Thyroid gland (tissue), 4 donors: ENCODE results near the gene TM2D3. TPM values are rescaled to one million over a fixed set of nuclear protein-coding genes. Genes with fewer than 3 reads are reported as not detected.

Experiments
- DNase-seq, 2 donors: peaks; one replicate each; pipeline ENCODE4 v3.0.0-alpha.2; 2019
- H3K27ac ChIP-seq, 3 donors: fragments of 200-600 bp; sonication (generic); 1 replicate in 2 of 3; 2 replicates in 1 of 3; pipeline ENCODE4 v1.5.1; 2016 to 2019; ENCODE audit warnings: mild to moderate bottlenecking in 1 of 3, moderate library complexity in 1 of 3
- H3K27me3 ChIP-seq: fragments of 200-600 bp; sonication (generic); one replicate; pipeline ENCODE4 v1.5.1; 2019
- H3K36me3 ChIP-seq, 2 donors: fragments of 200-600 bp; sonication (generic); one replicate each; pipeline ENCODE4 v1.5.1; 2016 to 2019
- H3K4me1 ChIP-seq, 2 donors: fragments of 200-600 bp; sonication (generic); one replicate each; pipeline ENCODE4 v1.5.1; 2017 to 2019
- H3K4me3 ChIP-seq, 3 donors: fragments of 200-600 bp; sonication (generic); replicated peaks in 1 of 3; 1 replicate in 2 of 3; 2 replicates in 1 of 3; pipeline ENCODE4 v1.5.1; 2016; ENCODE audit warnings: mild to moderate bottlenecking in 1 of 3
- H3K9me3 ChIP-seq: fragments of 200-600 bp; sonication (generic); one replicate; pipeline ENCODE4 v1.5.1; 2017
- CTCF ChIP-seq, 6 experiments: fragments of 200-600 bp in 3 of 6; fragments of 450-650 bp in 3 of 6; sonication (generic) in 3 of 6; IDR thresholded peaks; one replicate each; pipeline ENCODE4 v1.5.1; 2016 to 2019; ENCODE audit warnings: antibody characterized with exemption in 6 of 6, mild to moderate bottlenecking in 2 of 6, inconsistent platforms in 1 of 6, moderate library complexity in 1 of 6
- POLR2A ChIP-seq, 2 donors: fragments of 450-650 bp; IDR thresholded peaks; one replicate each; pipeline ENCODE4 v1.6.1; 2017; ENCODE audit warnings: antibody characterized with exemption in 2 of 2, mild to moderate bottlenecking in 2 of 2, moderate library complexity in 1 of 2
- WGBS, 2 donors: methylation state at CpG; one replicate each; pipeline ENCODE4 v1.1.5; 2017; 5-methylcytosine and 5-hydroxymethylcytosine counted together
- intact Hi-C: fragments of 100-400 bp; cut with DNase I; formaldehyde crosslinking; loops from one replicate; pipeline ENCODE4 v1.15.1; 2023
- total RNA-seq, 4 donors: library from RNA; depleted of rRNA; stranded (reverse); fragments of >200 nt; gene quantifications; one replicate each; pipeline ENCODE4 v1.2.3, GENCODE V29; 2016

Gene TM2D3
- total RNA-seq, 4 donors from 2014 or later: 54.8 to 92.5 (median 71.5) TPM

- no peak for DNase-seq
- Histone ChIP-seq H3K27me3 (no peaks in the 10 kb centered on the region), H3K36me3 (no peaks in the 10 kb centered on the region), H3K9me3 (no peaks in the 10 kb centered on the region), H3K4me3 (no peak overlapping the region), H3K4me1 (no peaks in the 10 kb centered on the region), H3K27ac (no peak overlapping the region)
- intact Hi-C loops: no loop called here
- WGBS, 2 donors: 95 to 97% methylated on average over 1 of the region's 1 CpG
- TF ChIP-seq CTCF (IDR thresholded peaks at IDR 0.05): no peak
- TF ChIP-seq POLR2A (IDR thresholded peaks at IDR 0.05): no peak
Observed at GRCh38 chr15:101625980-101626379, 26.2 kb downstream of the TM2D3 start.

- no peaks in the 10 kb centered on the region for H3K4me1 ChIP-seq
- intact Hi-C loops: no loop called here
- no peaks in the 10 kb centered on the region for H3K36me3 ChIP-seq
- WGBS, 2 donors: 100% methylated on average over 1 of the region's 1 CpG
- no peaks in the 10 kb centered on the region for H3K27me3 ChIP-seq
- no peak for DNase-seq
- TF ChIP-seq POLR2A (IDR thresholded peaks at IDR 0.05) (no peak), CTCF (IDR thresholded peaks at IDR 0.05) (no peak)
- H3K9me3 ChIP-seq: no peaks in the 10 kb centered on the region
- no peak overlapping the region for H3K27ac ChIP-seq
- no peak overlapping the region for H3K4me3 ChIP-seq
Observed at GRCh38 chr15:101625184-101625583, 27.0 kb downstream of the TM2D3 start.

GRCh38 chr15:101623367-101624304, 28.5 kb downstream of the TM2D3 start:
- Histone ChIP-seq H3K36me3 (no peaks in the 10 kb centered on the region), H3K9me3 (no peaks in the 10 kb centered on the region), H3K27ac (no peak overlapping the region), H3K27me3 (no peaks in the 10 kb centered on the region), H3K4me1 (no peaks in the 10 kb centered on the region), H3K4me3 (no peak overlapping the region)
- intact Hi-C loops: no loop called here
- 95 to 99% methylated on average over 6 of the region's 6 CpGs for WGBS, 2 donors
- TF ChIP-seq CTCF (IDR thresholded peaks at IDR 0.05) (no peak), POLR2A (IDR thresholded peaks at IDR 0.05) (no peak)
- DNase-seq: no peak

- WGBS, 2 donors: 85% methylated on average over 3 of the region's 3 CpGs
- H3K4me1 ChIP-seq: no peaks in the 10 kb centered on the region
- no peaks in the 10 kb centered on the region for H3K9me3 ChIP-seq
- H3K27ac ChIP-seq: no peak overlapping the region
- H3K4me3 ChIP-seq: no peak overlapping the region
- DNase-seq: no peak
- TF ChIP-seq CTCF (IDR thresholded peaks at IDR 0.05): no peak
- no peak for TF ChIP-seq POLR2A (IDR thresholded peaks at IDR 0.05)
- no peaks in the 10 kb centered on the region for H3K27me3 ChIP-seq
- intact Hi-C loops: no loop called here
- no peaks in the 10 kb centered on the region for H3K36me3 ChIP-seq
Observed at GRCh38 chr15:101621961-101622360, 30.2 kb downstream of the TM2D3 start.

- H3K4me3 ChIP-seq: no peak overlapping the region
- intact Hi-C loops: no loop called here
- WGBS, 2 donors: 84 to 91% methylated on average over 10 of the region's 10 CpGs
- H3K36me3 ChIP-seq: no peaks in the 10 kb centered on the region
- DNase-seq: no peak
- H3K9me3 ChIP-seq: no peaks in the 10 kb centered on the region
- TF ChIP-seq CTCF (IDR thresholded peaks at IDR 0.05) (no peak), POLR2A (IDR thresholded peaks at IDR 0.05) (no peak)
- H3K27ac ChIP-seq: no peak overlapping the region
- H3K4me1 ChIP-seq: peaks cover 8 to 10% of the 10 kb centered on the region in 2 donors
- no peaks in the 10 kb centered on the region for H3K27me3 ChIP-seq
Observed at GRCh38 chr15:101620671-101621070, 31.5 kb downstream of the TM2D3 start.
